Natural killer cell (primary cell): ENCODE measurements around the gene ADCK1. TPM values are rescaled to one million over a fixed set of nuclear protein-coding genes. Genes with fewer than 3 reads are reported as not detected.
A peak's percentile ranks its signal among the peaks of the same experiment; 100 is the strongest.

ENCODE experiments used
- ATAC-seq, 3 donors: fragments of 150-1000 bp in 2 of 3; fragments of 200-7000 bp in 1 of 3; cut with Tn5 transposase; 1 replicate in 1 of 3; 2 replicates in 2 of 3; pipeline ENCODE4 v1.10.0; 2021; ENCODE audit warnings: mild to moderate bottlenecking in 2 of 3, moderate library complexity in 2 of 3
- DNase-seq, 2 donors: peaks; one replicate each; pipeline versions ENCODE4 v3.0.0 to v3.0.0-alpha.2; 2013 to 2021; ENCODE audit warnings: mixed read lengths in 1 of 2
- H3K27ac ChIP-seq: one replicate; pipeline ENCODE4 v1.5.1; 2013; ENCODE audit warnings: mild to moderate bottlenecking, low read length
- H3K27me3 ChIP-seq: one replicate; pipeline ENCODE4 v1.6.1; 2013; ENCODE audit warnings: low read length; ENCODE audit not compliant: control insufficient read depth, insufficient read depth
- H3K36me3 ChIP-seq: one replicate; pipeline ENCODE4 v1.6.1; 2013; ENCODE audit warnings: low read length; ENCODE audit not compliant: control insufficient read depth, insufficient read depth
- H3K4me1 ChIP-seq: one replicate; pipeline ENCODE4 v1.6.1; 2013; ENCODE audit warnings: low read length; ENCODE audit not compliant: control insufficient read depth, insufficient read depth
- H3K4me3 ChIP-seq: one replicate; pipeline ENCODE4 v1.5.1; 2013; ENCODE audit warnings: low read length
- H3K9me3 ChIP-seq: one replicate; pipeline ENCODE4 v1.6.1; 2013; ENCODE audit warnings: low read length; ENCODE audit not compliant: control insufficient read depth, insufficient read depth
- H3K27ac Mint-ChIP-seq, 2 donors: one replicate each; pipeline ENCODE4 v1.8.0; 2022; ENCODE audit warnings: mild to moderate bottlenecking in 2 of 2, mixed read lengths in 2 of 2, moderate library complexity in 1 of 2
- H3K27me3 Mint-ChIP-seq, 2 donors: one replicate each; pipeline ENCODE4 v1.8.0; 2022; ENCODE audit warnings: low read depth in 2 of 2, mixed read lengths in 2 of 2
- H3K36me3 Mint-ChIP-seq: one replicate; pipeline ENCODE4 v1.8.0; 2022; ENCODE audit warnings: mixed read lengths
- H3K4me1 Mint-ChIP-seq, 2 donors: one replicate each; pipeline ENCODE4 v1.8.0; 2022; ENCODE audit warnings: mixed read lengths in 2 of 2
- H3K4me3 Mint-ChIP-seq: one replicate; pipeline ENCODE4 v1.8.0; 2022; ENCODE audit warnings: mild to moderate bottlenecking, moderate library complexity, mixed read lengths
- H3K9me3 Mint-ChIP-seq, 2 donors: one replicate each; pipeline ENCODE4 v1.8.0; 2022; ENCODE audit warnings: mixed read lengths in 2 of 2
- WGBS: methylation state at CpG from one replicate; pipeline ENCODE4 v1.1.7; 2013; ENCODE audit warnings: missing lambda C conversion rate; ENCODE audit not compliant: insufficient coverage; 5-methylcytosine and 5-hydroxymethylcytosine counted together
- intact Hi-C: fragments of 100-400 bp; cut with micrococcal nuclease; formaldehyde crosslinking; loops from one replicate; pipeline ENCODE4 v1.14.2; 2022
- total RNA-seq, 4 donors: library from RNA; stranded (reverse); fragments of 120-200 nt in 1 of 4; gene quantifications; one replicate each; pipeline versions ENCODE4 v1.2.3 to v1.2.4, GENCODE V29; 2013 to 2022
- TF ChIP-seq, protein P1 (sequence below): fragments of 200-600 bp; IDR thresholded peaks from one replicate; pipeline ENCODE4 v1.8.0; 2022; ENCODE audit warnings: antibody characterized with exemption

Gene ADCK1
- total RNA-seq, 3 donors from 2014 or later (not counting 1 experiment from before 2014, with no cell fraction given), result 8.0 to 9.2 (median 8.5) TPM

GRCh38 chr14:77892381-77892871 lies 92.5 kb downstream of the ADCK1 start:
- no peaks in the 10 kb centered on the region for H3K27me3 Mint-ChIP-seq
- intact Hi-C loops, result no loop called here
- H3K4me1 ChIP-seq, result no peaks in the 10 kb centered on the region
- peaks cover 7% of the 10 kb centered on the region for H3K36me3 Mint-ChIP-seq
- H3K27me3 ChIP-seq, result no peaks in the 10 kb centered on the region
- H3K27ac Mint-ChIP-seq, result no peak overlapping the region
- H3K9me3 Mint-ChIP-seq, result peaks cover 4% of the 10 kb centered on the region in 2 donors
- no peak overlapping the region for H3K4me3 Mint-ChIP-seq
- WGBS, result 95% methylated on average over 4 of the region's 4 CpGs
- no peak for ATAC-seq
- DNase-seq, result no peak
- no peak overlapping the region for H3K27ac ChIP-seq
- H3K36me3 ChIP-seq, result no peaks in the 10 kb centered on the region
- TF ChIP-seq, protein P1, sequence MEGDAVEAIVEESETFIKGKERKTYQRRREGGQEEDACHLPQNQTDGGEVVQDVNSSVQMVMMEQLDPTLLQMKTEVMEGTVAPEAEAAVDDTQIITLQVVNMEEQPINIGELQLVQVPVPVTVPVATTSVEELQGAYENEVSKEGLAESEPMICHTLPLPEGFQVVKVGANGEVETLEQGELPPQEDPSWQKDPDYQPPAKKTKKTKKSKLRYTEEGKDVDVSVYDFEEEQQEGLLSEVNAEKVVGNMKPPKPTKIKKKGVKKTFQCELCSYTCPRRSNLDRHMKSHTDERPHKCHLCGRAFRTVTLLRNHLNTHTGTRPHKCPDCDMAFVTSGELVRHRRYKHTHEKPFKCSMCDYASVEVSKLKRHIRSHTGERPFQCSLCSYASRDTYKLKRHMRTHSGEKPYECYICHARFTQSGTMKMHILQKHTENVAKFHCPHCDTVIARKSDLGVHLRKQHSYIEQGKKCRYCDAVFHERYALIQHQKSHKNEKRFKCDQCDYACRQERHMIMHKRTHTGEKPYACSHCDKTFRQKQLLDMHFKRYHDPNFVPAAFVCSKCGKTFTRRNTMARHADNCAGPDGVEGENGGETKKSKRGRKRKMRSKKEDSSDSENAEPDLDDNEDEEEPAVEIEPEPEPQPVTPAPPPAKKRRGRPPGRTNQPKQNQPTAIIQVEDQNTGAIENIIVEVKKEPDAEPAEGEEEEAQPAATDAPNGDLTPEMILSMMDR, result no peak
- H3K9me3 ChIP-seq, result no peaks in the 10 kb centered on the region
- H3K4me3 ChIP-seq, result no peak overlapping the region
- no peaks in the 10 kb centered on the region for H3K4me1 Mint-ChIP-seq

GRCh38 chr14:77892890-77893484 lies 93.1 kb downstream of the ADCK1 start:
- intact Hi-C loops, result no loop called here
- H3K36me3 Mint-ChIP-seq, result peaks cover 4% of the 10 kb centered on the region
- Histone ChIP-seq H3K9me3 (no peaks in the 10 kb centered on the region), H3K27ac (no peak overlapping the region), H3K4me1 (no peaks in the 10 kb centered on the region), H3K4me3 (no peak overlapping the region), H3K36me3 (no peaks in the 10 kb centered on the region), H3K27me3 (no peaks in the 10 kb centered on the region)
- H3K9me3 Mint-ChIP-seq, result peaks cover 4% of the 10 kb centered on the region in 2 donors
- no peak overlapping the region for H3K4me3 Mint-ChIP-seq
- DNase-seq (no peak), ATAC-seq (peak in 1 of 3 donors; percentile 24)
- no peaks in the 10 kb centered on the region for H3K27me3 Mint-ChIP-seq
- H3K27ac Mint-ChIP-seq, result no peak overlapping the region
- 92% methylated on average over 5 of the region's 5 CpGs for WGBS
- H3K4me1 Mint-ChIP-seq, result no peaks in the 10 kb centered on the region
- TF ChIP-seq, protein P1, result no peak

GRCh38 chr14:77897374-77897773 lies 97.5 kb downstream of the ADCK1 start:
- Histone ChIP-seq H3K27me3 (no peaks in the 10 kb centered on the region), H3K36me3 (no peaks in the 10 kb centered on the region), H3K9me3 (no peaks in the 10 kb centered on the region), H3K4me1 (no peaks in the 10 kb centered on the region), H3K27ac (no peak overlapping the region), H3K4me3 (no peak overlapping the region)
- ATAC-seq (no peak), DNase-seq (no peak)
- H3K36me3 Mint-ChIP-seq, result no peaks in the 10 kb centered on the region
- H3K27me3 Mint-ChIP-seq, result no peaks in the 10 kb centered on the region
- H3K27ac Mint-ChIP-seq, result no peak overlapping the region
- WGBS, result no CpG with 5 or more reads among the region's 2 CpGs
- no peak overlapping the region for H3K4me3 Mint-ChIP-seq
- TF ChIP-seq, protein P1, result no peak
- no peaks in the 10 kb centered on the region for H3K4me1 Mint-ChIP-seq
- intact Hi-C loops, result no loop called here
- no peaks in the 10 kb centered on the region for H3K9me3 Mint-ChIP-seq

GRCh38 chr14:77902811-77903210 lies 102.9 kb downstream of the ADCK1 start:
- no peaks in the 10 kb centered on the region for H3K4me1 ChIP-seq
- DNase-seq (no peak), ATAC-seq (no peak)
- H3K36me3 ChIP-seq, result no peaks in the 10 kb centered on the region
- intact Hi-C loops, result no loop called here
- Mint-ChIP-seq H3K36me3 (no peaks in the 10 kb centered on the region), H3K9me3 (no peaks in the 10 kb centered on the region), H3K4me1 (peaks cover 9 to 11% of the 10 kb centered on the region in 2 donors), H3K27ac (no peak overlapping the region), H3K4me3 (no peak overlapping the region), H3K27me3 (no peaks in the 10 kb centered on the region)
- H3K27me3 ChIP-seq, result no peaks in the 10 kb centered on the region
- no peak overlapping the region for H3K4me3 ChIP-seq
- H3K27ac ChIP-seq, result no peak overlapping the region
- 100% methylated on average over 1 of the region's 1 CpG for WGBS
- H3K9me3 ChIP-seq, result no peaks in the 10 kb centered on the region
- TF ChIP-seq, protein P1, result no peak
